Liver (tissue), 9 donors: ENCODE data around the gene MARCHF3. TPM values are rescaled to one million over a fixed set of nuclear protein-coding genes. Genes with fewer than 3 reads are reported as not detected.

Source experiments
- DNase-seq: peaks from one replicate; pipeline ENCODE4 v3.0.0-alpha.2; 2017; ENCODE audit warnings: low spot score
- H3K27ac ChIP-seq, 2 donors: one replicate each; pipeline ENCODE4 v1.7.0; 2013; ENCODE audit warnings: inconsistent platforms in 2 of 2, low read length in 2 of 2, control low read depth in 1 of 2, low read depth in 1 of 2, mild to moderate bottlenecking in 1 of 2
- H3K27me3 ChIP-seq, 4 donors: one replicate each; pipeline versions ENCODE4 v1.6.1 to v1.7.0; 2013; ENCODE audit warnings: low read length in 3 of 4, inconsistent platforms in 1 of 4, mild to moderate bottlenecking in 1 of 4, moderate library complexity in 1 of 4; ENCODE audit not compliant: control insufficient read depth in 4 of 4, insufficient read depth in 4 of 4
- H3K36me3 ChIP-seq, 4 donors: one replicate each; pipeline versions ENCODE4 v1.6.1 to v1.7.0; 2013; ENCODE audit warnings: low read length in 3 of 4, mild to moderate bottlenecking in 3 of 4, low read depth in 1 of 4, moderate library complexity in 1 of 4; ENCODE audit not compliant: control insufficient read depth in 4 of 4, insufficient read depth in 3 of 4
- H3K4me1 ChIP-seq, 4 donors: one replicate each; pipeline versions ENCODE4 v1.6.1 to v1.7.0; 2013; ENCODE audit warnings: low read length in 3 of 4, mild to moderate bottlenecking in 3 of 4, moderate library complexity in 1 of 4; ENCODE audit not compliant: control insufficient read depth in 4 of 4, insufficient read depth in 4 of 4
- H3K4me3 ChIP-seq, 3 donors: one replicate each; pipeline versions ENCODE4 v1.6.1 to v1.7.0; 2013; ENCODE audit warnings: low read length in 3 of 3, control low read depth in 1 of 3, low read depth in 1 of 3, mild to moderate bottlenecking in 1 of 3
- H3K9ac ChIP-seq, 2 donors: one replicate each; pipeline ENCODE4 v1.7.0; 2013; ENCODE audit warnings: low read length in 2 of 2, mild to moderate bottlenecking in 2 of 2, moderate library complexity in 2 of 2, control low read depth in 1 of 2, low read depth in 1 of 2
- H3K9me3 ChIP-seq, 4 donors: one replicate each; pipeline versions ENCODE4 v1.6.1 to v1.7.0; 2013; ENCODE audit warnings: low read length in 3 of 4; ENCODE audit not compliant: control insufficient read depth in 4 of 4
- ATF3 ChIP-seq: IDR thresholded peaks from 2 replicates; pipeline ENCODE4 v1.6.1; 2016; ENCODE audit warnings: antibody characterized with exemption
- EGR1 ChIP-seq, 2 donors: IDR thresholded peaks; 2 replicates each; pipeline ENCODE4 v1.6.1; 2016 to 2018; ENCODE audit warnings: antibody characterized with exemption in 2 of 2, low read depth in 2 of 2
- FOXA1 ChIP-seq: IDR thresholded peaks from 2 replicates; pipeline ENCODE4 v1.6.1; 2016; ENCODE audit warnings: antibody characterized with exemption
- FOXA2 ChIP-seq: IDR thresholded peaks from 2 replicates; pipeline ENCODE4 v1.6.1; 2016; ENCODE audit warnings: antibody characterized with exemption
- GABPA ChIP-seq, 2 donors: IDR thresholded peaks in 1 of 2; conservative IDR thresholded peaks in 1 of 2; 2 replicates each; pipeline ENCODE4 v1.6.1; 2016; ENCODE audit warnings: antibody characterized with exemption in 2 of 2, mild to moderate bottlenecking in 1 of 2, moderate library complexity in 1 of 2
- HNF4A ChIP-seq, 2 donors: conservative IDR thresholded peaks; 2 replicates each; pipeline ENCODE4 v1.6.1; 2016; ENCODE audit warnings: antibody characterized with exemption in 2 of 2, mild to moderate bottlenecking in 2 of 2
- HNF4G ChIP-seq: IDR thresholded peaks from 2 replicates; pipeline ENCODE4 v1.6.1; 2016; ENCODE audit warnings: antibody characterized with exemption
- JUND ChIP-seq, 2 donors: IDR thresholded peaks; 2 replicates each; pipeline ENCODE4 v1.6.1; 2016; ENCODE audit warnings: antibody characterized with exemption in 2 of 2
- MAX ChIP-seq: IDR thresholded peaks from 2 replicates; pipeline ENCODE4 v1.6.1; 2016; ENCODE audit warnings: antibody characterized with exemption
- NR2F2 ChIP-seq: IDR thresholded peaks from 2 replicates; pipeline ENCODE4 v1.6.1; 2016; ENCODE audit warnings: antibody characterized with exemption
- REST ChIP-seq: IDR thresholded peaks from 2 replicates; pipeline ENCODE4 v1.6.1; 2016; ENCODE audit warnings: antibody characterized with exemption, mild to moderate bottlenecking
- RXRA ChIP-seq, 2 donors: IDR thresholded peaks; 2 replicates each; pipeline ENCODE4 v1.6.1; 2017 to 2018; ENCODE audit warnings: antibody characterized with exemption in 2 of 2, mild to moderate bottlenecking in 1 of 2
- SP1 ChIP-seq: IDR thresholded peaks from 2 replicates; pipeline ENCODE4 v1.6.1; 2018; ENCODE audit warnings: antibody characterized with exemption, mild to moderate bottlenecking
- TAF1 ChIP-seq: conservative IDR thresholded peaks from 2 replicates; pipeline ENCODE4 v1.6.1; 2016; ENCODE audit warnings: antibody characterized with exemption, mild to moderate bottlenecking
- YY1 ChIP-seq: IDR thresholded peaks from 2 replicates; pipeline ENCODE4 v1.6.1; 2016; ENCODE audit warnings: antibody characterized with exemption, mild to moderate bottlenecking
- ZBTB33 ChIP-seq: IDR thresholded peaks from 2 replicates; pipeline ENCODE4 v1.6.1; 2016; ENCODE audit warnings: antibody characterized with exemption
- WGBS: extraction: QIAGEN DNeasy Blood & Tissue Kit; methylation state at CpG from one replicate; pipeline ENCODE4 v1.1.7; 2013; 5-methylcytosine and 5-hydroxymethylcytosine counted together
- polyA plus RNA-seq, 2 donors: library from polyadenylated mRNA; stranded (reverse) in 1 of 2; unstranded in 1 of 2; fragments of 200-250 nt in 1 of 2; fragments of >200 nt in 1 of 2; fragmentation: Nextera tagmentation in 1 of 2; extraction: Ambion mirVana in 1 of 2; gene quantifications; one replicate each; pipeline versions ENCODE4 v1.2.1 to v1.2.3, GENCODE V29; 2013 to 2015
- total RNA-seq, 2 donors: library from RNA; depleted of rRNA; stranded (reverse); fragments of >200 nt; gene quantifications; one replicate each; pipeline ENCODE4 v1.2.3, GENCODE V29; 2014
- TF ChIP-seq, protein P1 (sequence below): fragments of 150-350 bp; IDR thresholded peaks from 2 replicates; pipeline ENCODE4 v1.5.1; 2017; ENCODE audit warnings: improper control_type of control experiment, low read depth, low read length; ENCODE audit not compliant: missing input control
- donor health status: healthy.
- donor health status: healthy.
- donor health status: healthy.
- donor health status: healthy.
- donor health status: healthy.

The MARCHF3 gene
- total and polyA plus RNA-seq, 4 donors, result 0.93 to 51.0 (median 1.4) TPM

- no peak overlapping the region for H3K4me3 ChIP-seq
- H3K9ac ChIP-seq, result no peak overlapping the region
- no peak for TF ChIP-seq HNF4G
- TF ChIP-seq TAF1, result no peak
- no peak for TF ChIP-seq FOXA2
- no peak for TF ChIP-seq FOXA1
- TF ChIP-seq NR2F2, result no peak
- TF ChIP-seq ATF3, result no peak
- no peak for TF ChIP-seq GABPA (IDR thresholded peaks at IDR 0.05 in 1 of 2, conservative IDR thresholded peaks at IDR 0.05 in 1 of 2)
- no peak for TF ChIP-seq JUND (IDR thresholded peaks at IDR 0.05)
- no peak for TF ChIP-seq EGR1 (IDR thresholded peaks at IDR 0.05; ENCODE audit: low read depth in 2 of 2)
- TF ChIP-seq HNF4A (conservative IDR thresholded peaks at IDR 0.05), result no peak
- no peak for TF ChIP-seq REST
- no peak for TF ChIP-seq SP1
- no peak for TF ChIP-seq MAX
- TF ChIP-seq YY1, result no peak
- no peak for TF ChIP-seq ZBTB33
- TF ChIP-seq, protein P1, sequence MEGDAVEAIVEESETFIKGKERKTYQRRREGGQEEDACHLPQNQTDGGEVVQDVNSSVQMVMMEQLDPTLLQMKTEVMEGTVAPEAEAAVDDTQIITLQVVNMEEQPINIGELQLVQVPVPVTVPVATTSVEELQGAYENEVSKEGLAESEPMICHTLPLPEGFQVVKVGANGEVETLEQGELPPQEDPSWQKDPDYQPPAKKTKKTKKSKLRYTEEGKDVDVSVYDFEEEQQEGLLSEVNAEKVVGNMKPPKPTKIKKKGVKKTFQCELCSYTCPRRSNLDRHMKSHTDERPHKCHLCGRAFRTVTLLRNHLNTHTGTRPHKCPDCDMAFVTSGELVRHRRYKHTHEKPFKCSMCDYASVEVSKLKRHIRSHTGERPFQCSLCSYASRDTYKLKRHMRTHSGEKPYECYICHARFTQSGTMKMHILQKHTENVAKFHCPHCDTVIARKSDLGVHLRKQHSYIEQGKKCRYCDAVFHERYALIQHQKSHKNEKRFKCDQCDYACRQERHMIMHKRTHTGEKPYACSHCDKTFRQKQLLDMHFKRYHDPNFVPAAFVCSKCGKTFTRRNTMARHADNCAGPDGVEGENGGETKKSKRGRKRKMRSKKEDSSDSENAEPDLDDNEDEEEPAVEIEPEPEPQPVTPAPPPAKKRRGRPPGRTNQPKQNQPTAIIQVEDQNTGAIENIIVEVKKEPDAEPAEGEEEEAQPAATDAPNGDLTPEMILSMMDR, result no peak
- no peak for TF ChIP-seq RXRA (IDR thresholded peaks at IDR 0.05)
- WGBS, result 97% methylated on average over 5 of the region's 5 CpGs
- DNase-seq, result no peak
- H3K27me3 ChIP-seq, result no peaks in the 10 kb centered on the region
- no peak overlapping the region for H3K27ac ChIP-seq
- no peaks in the 10 kb centered on the region for H3K4me1 ChIP-seq
- H3K9me3 ChIP-seq, result no peaks in the 10 kb centered on the region
- H3K36me3 ChIP-seq, result peaks cover 0 to 21% (median 15%) of the 10 kb centered on the region in 4 donors
Observed at GRCh38 chr5:126829098-126829497, 201.3 kb downstream of the MARCHF3 start.
